ENCODE measurements around the gene H1-8.

DNA sequence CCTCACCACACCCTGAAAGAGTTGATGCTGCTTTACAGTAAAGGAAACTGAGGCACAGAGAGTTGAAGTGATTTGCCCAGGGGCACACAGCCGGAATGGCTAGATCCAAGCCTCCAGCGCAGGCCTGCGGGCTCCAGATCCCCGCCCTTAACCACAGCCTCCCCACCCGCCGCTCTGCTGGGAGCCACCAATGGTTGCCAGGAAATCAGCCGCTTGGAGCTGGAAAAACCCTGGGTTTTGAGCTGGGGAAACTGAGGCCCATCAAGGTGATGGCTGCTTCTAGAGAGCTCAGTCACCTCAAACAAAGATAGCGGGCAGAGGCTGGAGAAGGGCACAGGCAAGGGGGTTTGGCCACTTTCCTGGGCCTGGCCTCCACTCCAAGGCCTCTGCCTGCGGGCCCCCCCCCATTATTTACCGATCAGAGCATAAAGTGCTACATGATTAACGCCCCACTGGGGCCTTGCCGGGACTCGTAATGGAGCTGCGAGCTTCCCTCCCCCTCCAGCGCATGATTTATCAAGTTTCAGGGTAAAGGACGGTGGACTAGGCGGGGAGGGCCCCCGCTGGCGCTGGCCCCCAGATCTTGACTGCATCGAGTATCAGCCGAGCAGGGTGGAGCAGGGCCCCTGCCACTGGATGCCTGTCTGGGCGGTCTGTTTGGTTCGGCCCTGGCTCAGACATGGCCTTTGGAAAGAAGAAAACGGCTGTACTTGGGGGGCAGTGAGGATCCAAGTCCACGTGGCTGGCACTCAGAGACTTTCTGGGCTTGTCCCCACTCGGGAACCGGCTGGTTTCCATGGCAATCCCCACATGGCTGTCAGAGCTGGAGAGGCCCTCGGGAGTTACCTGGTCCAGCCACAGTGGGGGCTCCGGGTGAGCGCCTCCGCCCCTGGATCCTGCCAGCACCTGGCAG lies 54.4 kb downstream of the H1-8 start:
- TF ChIP-seq, protein P1, sequence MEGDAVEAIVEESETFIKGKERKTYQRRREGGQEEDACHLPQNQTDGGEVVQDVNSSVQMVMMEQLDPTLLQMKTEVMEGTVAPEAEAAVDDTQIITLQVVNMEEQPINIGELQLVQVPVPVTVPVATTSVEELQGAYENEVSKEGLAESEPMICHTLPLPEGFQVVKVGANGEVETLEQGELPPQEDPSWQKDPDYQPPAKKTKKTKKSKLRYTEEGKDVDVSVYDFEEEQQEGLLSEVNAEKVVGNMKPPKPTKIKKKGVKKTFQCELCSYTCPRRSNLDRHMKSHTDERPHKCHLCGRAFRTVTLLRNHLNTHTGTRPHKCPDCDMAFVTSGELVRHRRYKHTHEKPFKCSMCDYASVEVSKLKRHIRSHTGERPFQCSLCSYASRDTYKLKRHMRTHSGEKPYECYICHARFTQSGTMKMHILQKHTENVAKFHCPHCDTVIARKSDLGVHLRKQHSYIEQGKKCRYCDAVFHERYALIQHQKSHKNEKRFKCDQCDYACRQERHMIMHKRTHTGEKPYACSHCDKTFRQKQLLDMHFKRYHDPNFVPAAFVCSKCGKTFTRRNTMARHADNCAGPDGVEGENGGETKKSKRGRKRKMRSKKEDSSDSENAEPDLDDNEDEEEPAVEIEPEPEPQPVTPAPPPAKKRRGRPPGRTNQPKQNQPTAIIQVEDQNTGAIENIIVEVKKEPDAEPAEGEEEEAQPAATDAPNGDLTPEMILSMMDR (IDR thresholded peaks at IDR 0.05 in 4 of 5, conservative IDR thresholded peaks at IDR 0.05 in 1 of 5), result no peak
- no peak for TF ChIP-seq POLR2A (IDR thresholded peaks at IDR 0.05)

Data from gastrocnemius medialis (tissue), 4 donors.